ENCODE results near the gene SPIN1.

DNA sequence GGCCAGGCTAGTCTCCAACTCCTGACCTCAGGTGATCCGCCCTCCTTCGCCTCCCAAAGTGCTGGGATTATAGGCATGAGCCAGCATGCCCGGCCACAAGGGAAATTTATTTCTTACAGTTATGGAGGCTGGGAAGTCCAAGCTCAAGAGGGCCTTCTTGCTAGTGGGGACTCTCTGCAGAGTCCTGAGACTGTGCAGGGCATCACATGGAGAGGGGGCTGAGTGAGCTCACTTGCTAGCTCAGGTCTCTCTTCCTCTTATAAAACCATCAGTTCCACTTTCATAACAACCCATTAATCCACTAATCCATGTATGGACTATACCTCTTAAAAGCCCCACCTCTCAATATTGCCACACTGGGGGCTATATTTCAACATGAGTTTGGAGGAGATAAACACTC, 5.1 kb upstream of the SPIN1 start:
- TF ChIP-seq, protein P1, sequence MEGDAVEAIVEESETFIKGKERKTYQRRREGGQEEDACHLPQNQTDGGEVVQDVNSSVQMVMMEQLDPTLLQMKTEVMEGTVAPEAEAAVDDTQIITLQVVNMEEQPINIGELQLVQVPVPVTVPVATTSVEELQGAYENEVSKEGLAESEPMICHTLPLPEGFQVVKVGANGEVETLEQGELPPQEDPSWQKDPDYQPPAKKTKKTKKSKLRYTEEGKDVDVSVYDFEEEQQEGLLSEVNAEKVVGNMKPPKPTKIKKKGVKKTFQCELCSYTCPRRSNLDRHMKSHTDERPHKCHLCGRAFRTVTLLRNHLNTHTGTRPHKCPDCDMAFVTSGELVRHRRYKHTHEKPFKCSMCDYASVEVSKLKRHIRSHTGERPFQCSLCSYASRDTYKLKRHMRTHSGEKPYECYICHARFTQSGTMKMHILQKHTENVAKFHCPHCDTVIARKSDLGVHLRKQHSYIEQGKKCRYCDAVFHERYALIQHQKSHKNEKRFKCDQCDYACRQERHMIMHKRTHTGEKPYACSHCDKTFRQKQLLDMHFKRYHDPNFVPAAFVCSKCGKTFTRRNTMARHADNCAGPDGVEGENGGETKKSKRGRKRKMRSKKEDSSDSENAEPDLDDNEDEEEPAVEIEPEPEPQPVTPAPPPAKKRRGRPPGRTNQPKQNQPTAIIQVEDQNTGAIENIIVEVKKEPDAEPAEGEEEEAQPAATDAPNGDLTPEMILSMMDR (IDR thresholded peaks at IDR 0.05): no peak
- TF ChIP-seq POLR2AphosphoS5 (IDR thresholded peaks at IDR 0.05; ENCODE audit: low read depth, low read length): no peak
- TF ChIP-seq, protein P2, sequence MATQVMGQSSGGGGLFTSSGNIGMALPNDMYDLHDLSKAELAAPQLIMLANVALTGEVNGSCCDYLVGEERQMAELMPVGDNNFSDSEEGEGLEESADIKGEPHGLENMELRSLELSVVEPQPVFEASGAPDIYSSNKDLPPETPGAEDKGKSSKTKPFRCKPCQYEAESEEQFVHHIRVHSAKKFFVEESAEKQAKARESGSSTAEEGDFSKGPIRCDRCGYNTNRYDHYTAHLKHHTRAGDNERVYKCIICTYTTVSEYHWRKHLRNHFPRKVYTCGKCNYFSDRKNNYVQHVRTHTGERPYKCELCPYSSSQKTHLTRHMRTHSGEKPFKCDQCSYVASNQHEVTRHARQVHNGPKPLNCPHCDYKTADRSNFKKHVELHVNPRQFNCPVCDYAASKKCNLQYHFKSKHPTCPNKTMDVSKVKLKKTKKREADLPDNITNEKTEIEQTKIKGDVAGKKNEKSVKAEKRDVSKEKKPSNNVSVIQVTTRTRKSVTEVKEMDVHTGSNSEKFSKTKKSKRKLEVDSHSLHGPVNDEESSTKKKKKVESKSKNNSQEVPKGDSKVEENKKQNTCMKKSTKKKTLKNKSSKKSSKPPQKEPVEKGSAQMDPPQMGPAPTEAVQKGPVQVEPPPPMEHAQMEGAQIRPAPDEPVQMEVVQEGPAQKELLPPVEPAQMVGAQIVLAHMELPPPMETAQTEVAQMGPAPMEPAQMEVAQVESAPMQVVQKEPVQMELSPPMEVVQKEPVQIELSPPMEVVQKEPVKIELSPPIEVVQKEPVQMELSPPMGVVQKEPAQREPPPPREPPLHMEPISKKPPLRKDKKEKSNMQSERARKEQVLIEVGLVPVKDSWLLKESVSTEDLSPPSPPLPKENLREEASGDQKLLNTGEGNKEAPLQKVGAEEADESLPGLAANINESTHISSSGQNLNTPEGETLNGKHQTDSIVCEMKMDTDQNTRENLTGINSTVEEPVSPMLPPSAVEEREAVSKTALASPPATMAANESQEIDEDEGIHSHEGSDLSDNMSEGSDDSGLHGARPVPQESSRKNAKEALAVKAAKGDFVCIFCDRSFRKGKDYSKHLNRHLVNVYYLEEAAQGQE (IDR thresholded peaks at IDR 0.05; ENCODE audit: insufficient read depth in 1 of 2, low read depth in 2 of 2, low read length in 1 of 2): no peak
- no peak for TF ChIP-seq SIN3A (IDR thresholded peaks at IDR 0.05; ENCODE audit: borderline replicate concordance, insufficient read depth, low read depth, low read length)
- TF ChIP-seq TCF7L2 (IDR thresholded peaks at IDR 0.05; ENCODE audit: low read depth, low read length): no peak
